Ishikawa (cell line): Measurements from ENCODE around the gene C22orf31.

Experiments used
- CEBPB ChIP-seq: IDR thresholded peaks from 2 replicates; pipeline ENCODE4 v1.6.1; 2012
- CREB1 ChIP-seq: IDR thresholded peaks from 2 replicates; pipeline ENCODE4 v1.6.1; 2012; ENCODE audit warnings: low read depth
- EGR1 ChIP-seq: IDR thresholded peaks from 2 replicates; pipeline ENCODE4 v1.6.1; 2012
- EP300 ChIP-seq: IDR thresholded peaks from 2 replicates; pipeline ENCODE4 v1.6.1; 2012; ENCODE audit warnings: borderline replicate concordance
- FOXM1 ChIP-seq: IDR thresholded peaks from 2 replicates; pipeline ENCODE4 v1.6.1; 2012; ENCODE audit warnings: low read depth, borderline replicate concordance
- MAX ChIP-seq: IDR thresholded peaks from 2 replicates; pipeline ENCODE4 v1.6.1; 2012
- NFIC ChIP-seq: IDR thresholded peaks from 2 replicates; pipeline ENCODE4 v1.6.1; 2012
- RAD21 ChIP-seq: IDR thresholded peaks from 2 replicates; pipeline ENCODE4 v1.6.1; 2012; ENCODE audit warnings: low read depth
- REST ChIP-seq: IDR thresholded peaks from 2 replicates; pipeline ENCODE4 v1.6.1; 2012; ENCODE audit warnings: low read depth, mild to moderate bottlenecking
- TAF1 ChIP-seq: IDR thresholded peaks from 2 replicates; pipeline ENCODE4 v1.6.1; 2012; ENCODE audit warnings: low read depth, mild to moderate bottlenecking
- TCF12 ChIP-seq: IDR thresholded peaks from 2 replicates; pipeline ENCODE4 v1.6.1; 2012; ENCODE audit warnings: low read depth
- TEAD4 ChIP-seq: IDR thresholded peaks from 2 replicates; pipeline ENCODE4 v1.6.1; 2012
- YY1 ChIP-seq: IDR thresholded peaks from 2 replicates; pipeline ENCODE4 v1.6.1; 2012; ENCODE audit warnings: low read depth
- ZBTB7A ChIP-seq: IDR thresholded peaks from 2 replicates; pipeline ENCODE4 v1.6.1; 2012; ENCODE audit warnings: low read depth

GRCh38 chr22:29016067-29016938 lies 45.3 kb downstream of the C22orf31 start:
- TF ChIP-seq TEAD4 = no peak
- no peak for TF ChIP-seq TAF1
- TF ChIP-seq REST = no peak
- TF ChIP-seq RAD21 = no peak
- TF ChIP-seq CEBPB = no peak
- no peak for TF ChIP-seq CREB1
- TF ChIP-seq YY1 = no peak
- no peak for TF ChIP-seq TCF12
- TF ChIP-seq MAX = no peak
- TF ChIP-seq FOXM1 = no peak
- no peak for TF ChIP-seq EGR1
- no peak for TF ChIP-seq EP300
- TF ChIP-seq NFIC = no peak
- TF ChIP-seq ZBTB7A = no peak
